IPS-15b (cell line): ENCODE measurements around the gene R3HCC1L.

Experiments
- H3K27me3 ChIP-seq: one replicate; pipeline ENCODE4 v1.6.1; 2013; ENCODE audit warnings: low read length; ENCODE audit not compliant: control insufficient read depth, insufficient read depth
- H3K36me3 ChIP-seq: one replicate; pipeline ENCODE4 v1.6.1; 2013; ENCODE audit warnings: low read length; ENCODE audit not compliant: control insufficient read depth, insufficient read depth
- H3K4me1 ChIP-seq: one replicate; pipeline ENCODE4 v1.6.1; 2013; ENCODE audit warnings: mild to moderate bottlenecking, low read length; ENCODE audit not compliant: control insufficient read depth, insufficient read depth
- H3K4me3 ChIP-seq: one replicate; pipeline ENCODE4 v1.5.1; 2013; ENCODE audit warnings: low read depth, low read length
- H3K9ac ChIP-seq: one replicate; pipeline ENCODE4 v1.6.1; 2013; ENCODE audit warnings: low read depth, mild to moderate bottlenecking, low read length
- H3K9me3 ChIP-seq: one replicate; pipeline ENCODE4 v1.6.1; 2013; ENCODE audit warnings: mild to moderate bottlenecking, low read length; ENCODE audit not compliant: control insufficient read depth, insufficient read depth

R3HCC1L gene

DNA sequence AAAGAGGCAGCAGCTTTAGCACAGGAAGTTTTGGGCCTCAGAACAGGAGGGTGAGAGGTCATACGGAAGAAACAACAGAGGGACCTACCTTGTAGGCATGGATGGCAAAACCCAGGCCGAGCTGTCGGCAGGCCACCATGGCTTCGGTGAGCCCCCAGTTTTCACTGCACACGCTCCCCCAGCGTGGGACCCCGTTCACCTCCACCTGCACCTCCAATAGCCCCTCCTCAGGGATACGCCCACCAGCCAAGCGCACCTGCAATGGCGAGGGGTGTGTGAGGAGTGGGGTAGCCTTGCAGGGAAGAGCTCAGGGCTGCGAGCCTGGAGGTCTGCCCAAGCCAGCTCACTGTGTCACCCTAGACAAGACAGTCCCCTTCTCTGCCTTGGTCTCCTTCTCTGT, 122.2 kb downstream of the R3HCC1L start:
- no peak overlapping the region for H3K9ac ChIP-seq
- H3K4me3 ChIP-seq: no peak overlapping the region
- no peaks in the 10 kb centered on the region for H3K27me3 ChIP-seq
- H3K36me3 ChIP-seq: no peaks in the 10 kb centered on the region
- no peaks in the 10 kb centered on the region for H3K9me3 ChIP-seq
- no peaks in the 10 kb centered on the region for H3K4me1 ChIP-seq

DNA sequence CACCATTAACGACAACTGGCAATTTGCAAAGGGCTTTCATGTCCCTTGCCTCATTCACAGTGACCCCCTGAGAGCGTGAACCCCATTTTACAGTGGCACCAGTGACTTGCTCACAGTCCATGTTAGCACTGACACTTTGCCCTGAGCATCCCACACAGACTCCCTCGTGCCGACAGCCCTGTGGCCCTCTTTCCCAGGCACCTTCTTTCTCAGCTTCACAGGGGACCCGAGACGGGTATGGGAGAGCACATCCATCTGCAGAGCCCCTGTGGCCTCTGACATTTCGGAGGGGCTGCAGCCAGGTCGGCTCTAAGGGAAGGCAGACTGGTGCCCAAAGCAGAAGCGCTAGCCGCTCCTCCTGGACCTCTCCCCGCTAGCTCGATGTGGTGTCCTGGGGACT, 122.7 kb downstream of the R3HCC1L start:
- no peaks in the 10 kb centered on the region for H3K4me1 ChIP-seq
- H3K36me3 ChIP-seq: no peaks in the 10 kb centered on the region

DNA sequence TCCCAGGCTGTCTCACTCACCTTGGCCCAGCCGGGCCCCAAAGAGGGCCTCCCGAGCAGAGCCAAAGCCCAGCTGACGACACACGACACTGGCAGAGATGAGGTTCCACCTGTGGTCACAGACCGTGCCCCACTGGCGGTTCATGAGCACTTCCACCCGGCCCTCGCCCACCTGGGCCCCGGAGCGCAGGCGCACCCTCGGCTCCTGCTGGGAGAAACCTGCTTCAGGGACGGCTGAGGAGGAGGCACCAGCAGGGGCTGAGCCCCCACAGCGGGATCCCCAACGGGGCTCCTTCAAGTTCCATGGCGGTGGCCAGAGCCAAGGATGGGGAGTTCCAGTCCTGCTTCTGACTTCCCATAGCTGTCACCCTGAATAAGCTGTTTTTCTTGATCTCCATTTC, 123.5 kb downstream of the R3HCC1L start:
- H3K27me3 ChIP-seq: no peaks in the 10 kb centered on the region
- H3K9me3 ChIP-seq: no peaks in the 10 kb centered on the region
- H3K4me1 ChIP-seq: no peaks in the 10 kb centered on the region
- H3K9ac ChIP-seq: no peak overlapping the region
- H3K4me3 ChIP-seq: no peak overlapping the region
- no peaks in the 10 kb centered on the region for H3K36me3 ChIP-seq

More for the DNA sequence above, 122.7 kb downstream of the R3HCC1L start:
- Histone ChIP-seq H3K27me3 (no peaks in the 10 kb centered on the region), H3K9me3 (no peaks in the 10 kb centered on the region), H3K9ac (no peak overlapping the region), H3K4me3 (no peak overlapping the region)

DNA sequence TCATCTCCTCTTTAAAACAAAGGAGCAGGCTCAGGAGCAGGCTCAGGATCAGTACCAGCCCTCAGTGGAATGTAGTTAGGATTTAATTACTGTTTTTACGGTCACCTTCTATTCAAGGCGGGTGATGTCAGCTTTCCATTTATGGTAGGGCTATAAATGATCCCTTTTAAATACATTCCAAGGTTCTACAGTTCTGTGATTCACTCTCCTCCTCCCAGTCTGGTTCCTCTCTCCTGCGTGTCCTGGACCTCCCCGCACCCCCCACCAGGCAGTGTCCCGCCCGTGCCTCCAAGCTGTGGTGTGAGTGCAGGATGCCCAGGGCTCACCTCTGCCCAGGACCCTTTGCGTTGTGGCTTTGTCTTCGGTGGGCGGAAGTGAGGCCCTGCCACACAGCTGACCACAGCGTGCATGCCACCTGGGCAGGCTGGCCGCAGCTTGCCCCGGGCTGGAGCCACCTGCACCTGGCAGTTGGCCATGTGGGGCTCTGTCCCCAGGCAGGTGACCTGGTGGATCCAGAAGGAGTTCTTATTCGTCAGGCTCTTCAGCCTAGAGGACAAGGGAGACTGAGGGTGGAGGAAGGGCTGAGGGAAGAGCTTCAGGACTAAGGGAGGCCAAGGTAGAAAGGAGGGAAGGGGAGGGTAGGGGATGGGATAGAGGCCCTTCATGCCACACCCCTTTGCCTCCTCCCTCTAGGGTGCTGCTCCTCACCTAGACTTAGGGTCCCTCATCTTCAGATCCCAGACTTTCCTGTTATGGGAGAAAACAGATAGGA, 124.4 kb downstream of the R3HCC1L start:
- Histone ChIP-seq H3K4me1 (no peaks in the 10 kb centered on the region), H3K36me3 (no peaks in the 10 kb centered on the region), H3K9ac (no peak overlapping the region)

DNA sequence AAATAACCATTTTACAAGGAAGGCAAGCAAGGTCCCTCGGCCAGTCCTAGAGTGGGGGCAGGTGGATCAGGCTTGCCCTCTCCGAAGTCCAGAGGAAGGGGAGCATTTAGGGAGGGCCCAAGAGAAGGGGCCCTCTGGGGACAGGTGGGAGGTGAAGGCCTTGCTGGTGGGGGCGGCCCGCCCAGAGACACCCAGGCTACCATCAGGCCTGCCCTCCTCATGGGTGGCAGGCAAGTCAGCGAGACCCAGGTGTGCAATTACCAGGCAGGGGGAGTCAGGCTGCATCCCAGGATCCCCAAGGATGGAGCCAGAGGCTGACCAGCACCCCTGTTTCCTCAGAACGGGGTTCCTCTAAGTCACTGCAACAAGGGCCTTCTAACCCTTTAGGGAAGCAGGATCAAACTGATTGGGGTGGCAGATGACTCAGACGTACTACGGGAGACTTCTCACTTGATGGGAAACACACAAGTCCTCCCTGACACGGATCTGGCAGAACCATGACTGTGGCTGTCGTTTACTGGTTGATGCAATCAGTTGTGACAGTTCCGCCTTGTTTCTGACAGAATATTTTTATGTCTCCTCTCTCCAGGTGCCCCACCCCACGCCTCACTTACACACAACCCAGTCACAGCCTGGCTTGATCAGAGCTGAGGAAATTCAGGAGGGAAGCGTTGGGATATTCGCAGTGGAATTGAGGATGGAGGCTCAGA, 125.3 kb downstream of the R3HCC1L start:
- no peaks in the 10 kb centered on the region for H3K36me3 ChIP-seq
- H3K4me1 ChIP-seq: no peaks in the 10 kb centered on the region
- H3K9me3 ChIP-seq: no peaks in the 10 kb centered on the region
- H3K9ac ChIP-seq: no peak overlapping the region
- H3K27me3 ChIP-seq: no peaks in the 10 kb centered on the region
- no peak overlapping the region for H3K4me3 ChIP-seq

More for the DNA sequence above, 124.4 kb downstream of the R3HCC1L start:
- H3K9me3 ChIP-seq: no peaks in the 10 kb centered on the region
- H3K27me3 ChIP-seq: no peaks in the 10 kb centered on the region
- no peak overlapping the region for H3K4me3 ChIP-seq

DNA sequence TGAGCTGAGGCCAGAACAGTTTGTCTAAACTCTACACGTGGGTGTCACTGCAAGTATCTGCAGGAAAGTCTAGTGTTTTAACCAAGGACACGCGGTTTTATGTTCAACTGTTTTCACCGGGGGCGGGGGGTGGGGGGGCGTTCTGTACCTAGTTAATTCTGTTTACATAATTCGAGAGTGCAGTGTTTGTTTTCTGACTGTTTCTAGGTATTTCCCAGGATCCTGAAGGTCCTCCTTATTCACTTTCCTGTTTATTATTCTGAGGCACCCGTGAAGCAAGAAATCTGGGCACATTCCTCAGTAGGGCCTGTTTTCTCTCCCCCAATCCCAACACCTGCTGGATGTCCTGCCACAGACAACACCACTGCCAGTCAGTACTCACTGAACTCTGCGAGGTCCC, 125.9 kb downstream of the R3HCC1L start:
- Histone ChIP-seq H3K9ac (no peak overlapping the region), H3K4me1 (no peaks in the 10 kb centered on the region), H3K4me3 (no peak overlapping the region), H3K9me3 (no peaks in the 10 kb centered on the region), H3K27me3 (no peaks in the 10 kb centered on the region), H3K36me3 (no peaks in the 10 kb centered on the region)

DNA sequence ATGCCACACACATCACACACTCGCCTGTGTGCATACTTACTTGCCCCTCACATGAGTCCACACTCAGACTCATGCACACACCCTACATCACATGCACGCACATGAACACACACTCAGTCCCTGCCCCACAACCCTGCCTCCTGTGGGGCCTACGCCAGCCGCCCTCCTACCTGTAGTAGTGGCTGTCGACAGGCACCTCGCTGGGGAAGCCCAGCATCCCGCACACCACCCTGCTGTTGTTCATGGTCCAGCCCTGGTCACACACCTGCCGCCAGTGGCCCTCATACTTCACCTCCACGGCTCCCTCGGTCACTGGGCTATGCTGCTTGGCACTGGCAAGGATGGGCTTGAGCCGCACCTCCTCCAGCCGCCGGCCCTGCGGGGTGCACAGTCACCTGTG, 126.3 kb downstream of the R3HCC1L start:
- no peaks in the 10 kb centered on the region for H3K4me1 ChIP-seq
- no peaks in the 10 kb centered on the region for H3K36me3 ChIP-seq
- H3K9me3 ChIP-seq: no peaks in the 10 kb centered on the region
- no peak overlapping the region for H3K9ac ChIP-seq
- H3K4me3 ChIP-seq: no peak overlapping the region
- H3K27me3 ChIP-seq: no peaks in the 10 kb centered on the region

DNA sequence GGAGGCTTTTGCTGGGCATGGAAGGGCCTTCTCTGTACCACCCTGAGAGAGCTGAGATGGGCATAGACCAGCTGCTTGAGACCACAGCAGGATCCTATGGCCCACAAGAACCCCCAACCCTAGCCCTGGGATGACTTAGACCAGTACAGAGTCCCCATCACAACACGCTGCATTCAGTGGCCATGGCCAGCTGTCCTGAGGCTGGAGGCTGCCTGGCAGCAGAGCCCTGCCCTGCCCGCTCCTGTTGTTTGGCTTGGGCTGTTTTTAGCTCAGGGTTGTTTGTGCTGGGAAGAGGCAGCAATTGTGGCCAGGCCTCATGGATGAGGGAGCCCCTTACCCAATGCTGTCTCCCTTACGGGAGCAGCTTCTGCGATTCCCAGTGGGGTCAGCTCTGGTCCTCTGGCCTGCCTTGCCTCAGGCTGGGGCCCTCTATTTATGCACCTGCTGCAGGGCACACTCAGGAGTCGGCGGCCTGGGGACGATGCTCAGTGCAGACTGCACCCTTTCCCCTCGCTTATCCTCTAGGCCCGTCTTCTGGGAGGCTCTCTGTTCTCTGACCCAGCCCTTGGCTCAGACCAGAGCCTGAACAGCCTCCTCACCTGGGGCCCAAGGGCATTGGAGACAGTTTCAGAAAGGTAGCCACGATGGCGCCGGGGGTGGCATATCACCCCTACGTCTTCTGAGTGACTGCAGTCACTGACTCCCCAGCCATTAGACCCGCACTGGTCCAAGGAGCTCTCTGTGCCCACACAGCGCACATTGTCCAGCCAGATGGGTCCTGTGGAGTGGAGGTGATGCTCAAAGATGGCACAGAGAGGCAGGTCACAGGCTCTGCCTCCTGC, 127.2 kb downstream of the R3HCC1L start:
- H3K9ac ChIP-seq: no peak overlapping the region
- H3K9me3 ChIP-seq: no peaks in the 10 kb centered on the region
- H3K4me3 ChIP-seq: no peak overlapping the region
- H3K36me3 ChIP-seq: no peaks in the 10 kb centered on the region
- no peaks in the 10 kb centered on the region for H3K27me3 ChIP-seq
- no peaks in the 10 kb centered on the region for H3K4me1 ChIP-seq

DNA sequence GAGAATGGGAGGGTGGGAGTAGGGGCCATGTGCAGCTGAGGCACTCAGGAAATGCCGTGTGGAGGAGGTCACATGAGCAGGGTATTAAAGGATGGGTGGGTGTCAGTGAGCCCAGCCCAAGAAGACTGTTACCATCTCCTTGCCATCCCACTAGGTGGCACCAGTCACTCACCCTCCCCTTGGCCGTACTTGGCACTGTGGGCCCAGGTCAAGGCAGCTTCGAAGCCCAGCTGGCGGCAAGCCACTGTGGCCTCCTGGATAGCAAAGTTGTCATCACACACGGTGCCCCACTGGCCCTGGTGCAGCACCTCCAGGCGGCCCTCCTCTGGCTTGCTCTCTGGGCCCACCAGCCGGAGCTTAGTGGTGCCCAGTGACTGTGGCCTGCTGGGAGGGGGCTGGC, 128.1 kb downstream of the R3HCC1L start:
- Histone ChIP-seq H3K4me3 (no peak overlapping the region), H3K9ac (no peak overlapping the region), H3K36me3 (no peaks in the 10 kb centered on the region), H3K4me1 (peaks cover 2% of the 10 kb centered on the region), H3K9me3 (no peaks in the 10 kb centered on the region), H3K27me3 (peaks cover 4% of the 10 kb centered on the region)

DNA sequence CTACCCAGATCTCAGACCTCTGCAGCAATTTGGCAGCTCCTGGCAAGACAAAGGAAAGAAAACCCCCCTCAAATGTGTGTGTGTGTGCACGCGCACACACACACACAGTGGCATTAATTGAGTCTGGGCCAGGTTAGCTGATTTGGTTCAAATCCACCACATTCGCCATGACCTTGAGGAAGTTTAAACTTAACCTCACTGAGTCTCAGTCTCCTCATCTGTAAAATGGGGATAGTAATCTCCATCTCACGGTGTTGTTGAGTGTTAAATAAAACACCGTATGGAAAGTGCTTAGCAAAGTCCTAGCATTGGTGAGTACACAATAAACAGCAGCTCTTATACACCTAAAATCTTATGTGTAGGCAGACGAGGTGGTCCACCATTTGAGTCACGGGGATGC, 128.6 kb downstream of the R3HCC1L start:
- Histone ChIP-seq H3K9ac (no peak overlapping the region), H3K4me3 (no peak overlapping the region), H3K27me3 (peaks cover 4% of the 10 kb centered on the region), H3K4me1 (peaks cover 3% of the 10 kb centered on the region), H3K9me3 (no peaks in the 10 kb centered on the region), H3K36me3 (no peaks in the 10 kb centered on the region)

DNA sequence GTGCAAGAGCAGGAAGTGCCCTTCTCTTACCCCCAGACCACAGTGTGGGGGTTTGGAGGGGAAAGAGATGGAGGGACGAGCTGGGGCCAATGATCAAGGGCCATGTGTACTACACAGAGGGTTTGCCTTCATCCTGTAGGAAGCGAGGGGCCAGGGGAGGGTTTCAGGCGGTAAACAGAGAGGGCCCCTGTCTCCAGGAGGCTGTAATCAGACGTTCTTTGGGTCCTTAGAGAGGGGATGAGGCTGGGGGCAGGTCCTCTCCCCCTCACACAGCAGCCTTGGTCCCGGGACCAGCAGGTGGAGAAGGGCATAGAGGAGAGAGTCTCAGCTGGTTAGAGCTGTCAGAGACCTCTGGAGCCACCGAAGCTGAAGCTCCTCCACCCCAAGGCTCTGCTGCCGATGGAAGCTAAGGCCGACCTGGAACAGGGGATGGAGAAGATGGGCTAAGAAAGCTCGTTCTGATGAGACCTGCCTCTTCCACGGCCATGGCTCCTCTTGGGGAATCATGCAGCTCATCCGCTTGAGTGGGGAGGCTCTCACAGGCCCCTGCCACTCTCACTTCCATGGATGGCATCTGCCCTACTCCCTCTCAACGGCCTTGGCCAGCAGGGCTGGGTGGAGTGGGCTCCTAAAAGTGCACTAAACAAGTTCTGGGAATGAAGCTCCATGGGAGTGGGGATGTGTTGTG, 130.1 kb downstream of the R3HCC1L start:
- Histone ChIP-seq H3K4me3 (no peak overlapping the region), H3K4me1 (peaks cover 3% of the 10 kb centered on the region), H3K9me3 (no peaks in the 10 kb centered on the region), H3K9ac (no peak overlapping the region), H3K27me3 (peaks cover 4% of the 10 kb centered on the region), H3K36me3 (no peaks in the 10 kb centered on the region)
